Calu3 (cell line): ENCODE data around the gene RCOR1. TPM values are rescaled to one million over a fixed set of nuclear protein-coding genes. Genes with fewer than 3 reads are reported as not detected.

Experiments
- BruUV-seq: library from RNA; stranded (reverse); fragments of 400-500 nt; replicated peaks from 2 replicates; lab custom pipeline; 2021; lab: Mats Ljungman, UMichigan
- CTCF ChIA-PET: fragments of 300-600 bp; sonication (Branson Sonifier 250); formaldehyde crosslinking; loops from one replicate; lab custom pipeline; 2022; ENCODE audit warnings: antibody characterized with exemption; lab: Charles Lee
- DNase-seq: peaks from one replicate; pipeline ENCODE4 v3.0.0; 2022
- H3K27ac Mint-ChIP-seq: one replicate; pipeline ENCODE4 v1.8.0; 2022; ENCODE audit warnings: mixed read lengths; ENCODE audit not compliant: unreplicated experiment
- H3K27me3 Mint-ChIP-seq: one replicate; pipeline ENCODE4 v1.8.0; 2022; ENCODE audit warnings: mixed read lengths; ENCODE audit not compliant: unreplicated experiment
- H3K36me3 Mint-ChIP-seq: one replicate; pipeline ENCODE4 v1.8.0; 2022; ENCODE audit warnings: mild to moderate bottlenecking, moderate library complexity, mixed read lengths; ENCODE audit not compliant: insufficient read depth, unreplicated experiment
- H3K4me1 Mint-ChIP-seq: one replicate; pipeline ENCODE4 v1.8.0; 2022; ENCODE audit warnings: mild to moderate bottlenecking, low read depth, mixed read lengths; ENCODE audit not compliant: unreplicated experiment
- H3K4me3 Mint-ChIP-seq: one replicate; pipeline ENCODE4 v1.8.0; 2022; ENCODE audit warnings: mild to moderate bottlenecking, low read depth, moderate library complexity, mixed read lengths; ENCODE audit not compliant: unreplicated experiment
- H3K9me3 Mint-ChIP-seq: one replicate; pipeline ENCODE4 v1.8.0; 2022; ENCODE audit warnings: low read depth, mixed read lengths; ENCODE audit not compliant: unreplicated experiment
- intact Hi-C: fragments of 100-400 bp; cut with micrococcal nuclease; formaldehyde crosslinking; loops from one replicate; pipeline ENCODE4 v1.10.0; 2022; ENCODE audit not compliant: unreplicated experiment
- total RNA-seq: library from RNA; stranded (reverse); gene quantifications from 2 replicates; pipeline ENCODE4 v1.2.3, GENCODE V29; 2022
- TF ChIP-seq, protein P1 (sequence below): fragments of 200-600 bp; IDR thresholded peaks from one replicate; pipeline ENCODE4 v1.8.0; 2022; ENCODE audit warnings: antibody characterized with exemption; ENCODE audit not compliant: unreplicated experiment

RCOR1 gene
- total RNA-seq, 1 experiment from 2014 or later, result 28.6 TPM

DNA sequence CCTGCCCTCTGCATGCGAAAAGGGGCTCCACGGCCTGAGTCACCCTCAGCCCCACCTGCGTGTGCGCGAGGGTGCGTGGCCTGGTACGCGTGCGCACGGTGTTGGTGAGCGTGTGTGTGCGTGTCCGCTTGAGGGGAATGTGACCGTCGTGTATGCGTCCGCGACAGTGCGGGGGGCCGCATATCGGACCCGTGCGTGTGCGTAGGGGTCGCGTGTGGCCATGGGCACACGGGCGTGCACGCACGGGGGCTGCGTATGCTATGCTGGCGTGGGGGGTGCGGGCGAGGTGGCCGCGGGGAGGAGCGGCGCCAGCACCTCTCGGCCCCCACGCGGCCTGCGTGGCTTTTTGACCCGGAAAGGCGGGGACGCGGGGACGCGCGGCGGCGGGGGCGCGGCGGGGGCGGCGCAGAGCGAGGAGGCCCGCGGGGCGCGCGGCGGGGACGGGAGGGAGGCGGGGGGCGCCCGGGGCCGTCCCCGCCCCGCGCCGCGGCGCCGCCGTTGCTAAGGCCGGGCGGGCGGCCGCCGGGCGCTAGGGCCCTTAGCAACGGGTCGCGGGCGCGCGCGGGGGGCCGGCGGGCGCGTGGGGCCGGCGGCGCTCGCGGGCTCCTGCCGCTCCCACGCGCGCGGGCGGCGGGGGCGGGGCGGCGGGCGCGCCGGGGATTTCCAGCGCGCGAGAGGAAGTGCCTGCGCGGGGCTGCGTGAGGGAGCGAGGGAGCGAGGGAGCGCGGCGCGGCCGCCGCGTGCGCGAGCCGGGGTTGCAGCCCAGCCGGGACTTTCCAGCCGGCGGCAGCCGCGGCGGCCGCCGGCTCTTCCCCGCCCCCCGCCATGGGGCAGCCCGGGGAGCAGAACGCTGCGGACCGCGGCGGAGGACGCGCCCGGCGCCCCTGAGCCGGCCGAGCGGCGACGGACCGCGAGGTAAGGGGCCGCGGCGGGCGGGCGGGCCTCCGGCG, 184.6 kb downstream of the RCOR1 start, which contains the start of gene TRAF3:
Gene TRAF3, plus strand, starts transcription at position 689 of the 950 bp plus-strand sequence. CDS start 92,753 bp downstream, outside the sequence.
- TF ChIP-seq, protein P1, sequence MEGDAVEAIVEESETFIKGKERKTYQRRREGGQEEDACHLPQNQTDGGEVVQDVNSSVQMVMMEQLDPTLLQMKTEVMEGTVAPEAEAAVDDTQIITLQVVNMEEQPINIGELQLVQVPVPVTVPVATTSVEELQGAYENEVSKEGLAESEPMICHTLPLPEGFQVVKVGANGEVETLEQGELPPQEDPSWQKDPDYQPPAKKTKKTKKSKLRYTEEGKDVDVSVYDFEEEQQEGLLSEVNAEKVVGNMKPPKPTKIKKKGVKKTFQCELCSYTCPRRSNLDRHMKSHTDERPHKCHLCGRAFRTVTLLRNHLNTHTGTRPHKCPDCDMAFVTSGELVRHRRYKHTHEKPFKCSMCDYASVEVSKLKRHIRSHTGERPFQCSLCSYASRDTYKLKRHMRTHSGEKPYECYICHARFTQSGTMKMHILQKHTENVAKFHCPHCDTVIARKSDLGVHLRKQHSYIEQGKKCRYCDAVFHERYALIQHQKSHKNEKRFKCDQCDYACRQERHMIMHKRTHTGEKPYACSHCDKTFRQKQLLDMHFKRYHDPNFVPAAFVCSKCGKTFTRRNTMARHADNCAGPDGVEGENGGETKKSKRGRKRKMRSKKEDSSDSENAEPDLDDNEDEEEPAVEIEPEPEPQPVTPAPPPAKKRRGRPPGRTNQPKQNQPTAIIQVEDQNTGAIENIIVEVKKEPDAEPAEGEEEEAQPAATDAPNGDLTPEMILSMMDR, result no peak
- H3K4me1 Mint-ChIP-seq, result peaks cover 24% of the 10 kb centered on the region
- H3K27ac Mint-ChIP-seq, result peak within 1 kb of the TSS; percentile 85
- peaks cover 10% of the 10 kb centered on the region for H3K27me3 Mint-ChIP-seq
- H3K4me3 Mint-ChIP-seq, result peak within 1 kb of the TSS; percentile 86
- peak; percentile 70 for DNase-seq
- H3K36me3 Mint-ChIP-seq, result peaks cover 22% of the 10 kb centered on the region
- CTCF ChIA-PET, result no interaction called here
- no TSS peak for BruUV-seq
- no peaks in the 10 kb centered on the region for H3K9me3 Mint-ChIP-seq
- intact Hi-C loops, result loop anchor here (10.0 kb wide), 2 partner anchors 82 to 148 kb away; partner anchors contain the start of gene AMN

DNA sequence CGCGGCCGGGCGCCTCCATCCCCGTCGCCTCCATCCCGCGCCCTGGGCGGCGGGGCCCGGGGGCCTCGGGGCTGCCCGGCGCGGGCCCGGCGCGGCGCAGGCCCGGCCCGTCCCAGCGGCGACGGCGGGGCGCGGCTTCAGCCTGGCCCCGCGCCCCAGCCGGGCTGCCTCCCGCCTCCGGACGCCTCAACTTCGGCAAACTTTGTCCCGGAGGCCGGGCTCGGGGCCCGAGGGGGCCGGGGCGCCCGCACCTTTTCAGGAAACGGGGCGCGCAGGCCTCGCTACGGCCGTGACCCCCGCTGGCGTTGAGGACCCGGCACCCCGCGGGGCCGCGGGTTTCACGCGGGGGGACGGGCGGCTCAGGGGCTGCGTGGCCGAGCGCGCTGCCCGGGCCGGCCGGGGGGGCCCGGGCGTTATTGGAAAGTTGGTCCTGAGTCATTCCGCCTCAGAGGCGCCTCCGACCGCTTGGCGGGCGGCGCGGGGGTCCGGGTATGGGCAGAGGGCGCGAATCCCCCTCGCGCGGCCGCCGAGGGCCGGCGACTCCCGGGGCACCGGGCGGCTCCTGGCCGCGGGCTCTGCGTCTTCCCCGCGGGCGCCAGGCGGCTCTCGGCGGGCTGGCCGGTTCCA, 185.4 kb downstream of the RCOR1 start:
- peaks cover 3% of the 10 kb centered on the region for H3K27me3 Mint-ChIP-seq
- peaks cover 22% of the 10 kb centered on the region for H3K36me3 Mint-ChIP-seq
- CTCF ChIA-PET, result no interaction called here
- TF ChIP-seq, protein P1, result no peak
- H3K9me3 Mint-ChIP-seq, result no peaks in the 10 kb centered on the region
- no TSS peak for BruUV-seq
- intact Hi-C loops, result loop anchor here (10.0 kb wide), 2 partner anchors 83 to 147 kb away; partner anchors contain the start of gene AMN
- peaks cover 24% of the 10 kb centered on the region for H3K4me1 Mint-ChIP-seq
- DNase-seq, result peak; percentile 26
- H3K27ac Mint-ChIP-seq, result peak overlapping the region; percentile 73
- peak overlapping the region; percentile 86 for H3K4me3 Mint-ChIP-seq

DNA sequence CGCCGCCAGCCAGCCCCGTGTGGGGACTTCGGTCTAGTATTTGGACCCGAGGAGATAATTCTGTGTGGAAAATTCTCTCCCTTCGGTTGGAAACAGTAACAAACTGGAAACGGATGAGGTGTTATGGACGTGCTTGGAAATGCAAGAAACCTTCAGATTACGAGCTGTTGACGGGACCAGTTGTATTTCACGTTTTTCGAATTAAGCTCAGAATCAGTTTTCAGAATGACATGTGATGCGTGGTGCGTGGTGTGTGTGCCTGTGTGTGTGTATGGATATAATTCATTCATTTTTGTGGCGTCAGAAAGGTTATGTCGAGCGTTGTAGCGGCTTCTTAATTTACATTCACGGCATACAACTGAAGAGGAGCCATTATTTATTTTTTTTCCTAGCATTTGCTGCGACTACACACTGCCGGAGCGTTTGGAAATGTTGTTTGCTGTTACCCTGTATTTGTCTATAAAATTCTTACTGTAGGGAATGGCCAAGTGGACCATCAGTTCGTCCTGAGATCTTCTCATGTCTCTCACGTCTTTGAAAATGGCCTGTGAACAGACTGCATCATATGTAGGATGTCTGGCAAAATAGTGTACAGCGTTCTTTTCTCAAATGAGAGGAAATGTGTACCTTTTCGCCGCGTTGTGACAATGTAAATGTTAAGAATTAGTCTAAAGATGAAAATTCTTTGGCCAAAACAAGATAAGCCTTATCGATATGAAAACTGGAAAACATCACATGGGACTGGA, 186.1 kb downstream of the RCOR1 start:
- H3K36me3 Mint-ChIP-seq, result peaks cover 22% of the 10 kb centered on the region
- H3K4me1 Mint-ChIP-seq, result peaks cover 24% of the 10 kb centered on the region
- BruUV-seq, result TSS peak; percentile 71
- peak overlapping the region; percentile 86 for H3K4me3 Mint-ChIP-seq
- no peak for DNase-seq
- peak overlapping the region; percentile 73 for H3K27ac Mint-ChIP-seq
- TF ChIP-seq, protein P1, result no peak
- intact Hi-C loops, result loop anchor here (10.0 kb wide), 2 partner anchors 84 to 146 kb away; partner anchors contain the start of gene AMN
- CTCF ChIA-PET, result no interaction called here
- no peaks in the 10 kb centered on the region for H3K9me3 Mint-ChIP-seq
- no peaks in the 10 kb centered on the region for H3K27me3 Mint-ChIP-seq

DNA sequence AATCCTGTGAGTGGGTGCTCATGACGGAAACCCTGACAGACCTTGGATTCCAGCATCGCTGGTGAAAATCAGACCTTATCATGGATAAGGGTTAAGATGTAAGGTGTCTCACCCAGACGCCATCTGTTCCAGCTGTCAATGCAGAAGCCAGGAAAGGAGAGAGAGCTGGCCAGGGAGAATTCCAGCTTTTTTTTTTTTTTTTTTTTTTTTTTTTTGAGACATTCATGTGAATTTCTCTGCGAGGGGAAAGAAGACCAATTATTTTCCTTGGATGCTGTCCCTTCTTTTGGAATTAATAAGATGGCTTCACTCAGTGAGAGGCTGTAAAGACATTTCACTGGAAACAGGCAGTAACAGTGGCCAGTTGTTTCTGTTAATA, 186.6 kb downstream of the RCOR1 start:
- BruUV-seq, result no TSS peak
- H3K27me3 Mint-ChIP-seq, result no peaks in the 10 kb centered on the region
- no peaks in the 10 kb centered on the region for H3K9me3 Mint-ChIP-seq
- CTCF ChIA-PET, result no interaction called here
- peak overlapping the region; percentile 73 for H3K27ac Mint-ChIP-seq
- H3K36me3 Mint-ChIP-seq, result peaks cover 22% of the 10 kb centered on the region
- DNase-seq, result no peak
- TF ChIP-seq, protein P1, result no peak
- H3K4me1 Mint-ChIP-seq, result peaks cover 24% of the 10 kb centered on the region
- H3K4me3 Mint-ChIP-seq, result peak overlapping the region; percentile 86
- intact Hi-C loops, result loop anchor here (10.0 kb wide), 2 partner anchors 84 to 146 kb away; partner anchors contain the start of gene AMN
